Fibroblast of the aortic adventitia (primary cell): Measurements from ENCODE around the gene PEF1. TPM values are rescaled to one million over a fixed set of nuclear protein-coding genes. Genes with fewer than 3 reads are reported as not detected.
A peak's percentile ranks its signal among the peaks of the same experiment; 100 is the strongest.

Experiments used
- DNase-seq: peaks from one replicate; pipeline ENCODE4 v3.0.0-alpha.2; 2010; ENCODE audit warnings: low read depth
- H3K4me3 ChIP-seq: 2 replicates; pipeline ENCODE4 v1.5.1; 2011; ENCODE audit warnings: low read depth, mild to moderate bottlenecking, control low read depth, low read length, moderate library complexity
- total RNA-seq: library from RNA; depleted of rRNA; stranded (reverse); fragments of >200 nt; gene quantifications from 2 replicates; pipeline ENCODE4 v1.2.3, GENCODE V29; 2012; ENCODE audit warnings: low replicate concordance
- TF ChIP-seq, protein P1 (sequence below): IDR thresholded peaks from 2 replicates; pipeline ENCODE4 v1.5.1; 2011; ENCODE audit warnings: mild to moderate bottlenecking, low read length, control low read depth, inconsistent platforms; ENCODE audit not compliant: insufficient read depth

PEF1 gene
- total RNA-seq, 1 donor: 59.8 TPM

DNA sequence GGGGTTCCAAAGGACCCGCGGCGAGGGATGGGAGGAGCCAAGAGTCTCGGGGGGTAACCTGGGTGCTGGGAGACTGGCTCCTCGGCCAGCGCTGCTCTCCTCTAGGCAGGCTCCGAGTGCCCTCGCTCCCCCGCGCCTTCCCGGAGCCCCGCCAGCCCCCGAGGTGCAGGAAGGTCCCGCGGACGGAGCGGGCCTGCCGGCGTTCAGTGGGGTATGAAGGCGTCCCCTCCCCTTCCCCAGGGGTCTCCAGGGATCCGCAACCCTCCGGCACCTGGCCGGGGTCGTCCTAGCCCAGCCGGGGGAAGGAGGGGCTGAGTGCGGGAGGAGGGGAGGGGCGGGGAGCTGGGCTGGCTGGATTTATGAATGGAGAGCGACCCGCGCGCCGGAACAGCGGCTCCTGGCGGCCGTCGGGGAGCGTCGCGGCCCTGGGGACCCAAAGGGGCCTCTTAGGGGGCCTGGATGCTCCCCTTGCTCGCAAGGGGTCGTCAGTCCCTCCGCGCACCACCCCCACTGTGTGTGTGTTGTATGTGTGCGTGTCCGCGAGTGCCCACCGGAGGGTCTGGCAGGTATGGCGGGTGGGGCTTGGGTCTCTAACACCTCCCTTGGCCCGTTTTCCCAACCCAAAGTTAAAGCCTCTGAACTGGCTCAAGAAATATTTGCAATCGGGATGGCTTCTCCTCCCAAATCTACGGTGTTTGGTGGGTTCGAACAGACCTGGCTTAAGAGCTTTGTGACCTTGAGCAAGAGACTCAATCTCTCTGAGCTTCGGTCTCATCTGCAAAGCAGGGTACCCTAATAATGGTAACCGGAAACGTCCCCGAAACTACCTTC is 26.5 kb downstream of the PEF1 start:
- TF ChIP-seq, protein P1, sequence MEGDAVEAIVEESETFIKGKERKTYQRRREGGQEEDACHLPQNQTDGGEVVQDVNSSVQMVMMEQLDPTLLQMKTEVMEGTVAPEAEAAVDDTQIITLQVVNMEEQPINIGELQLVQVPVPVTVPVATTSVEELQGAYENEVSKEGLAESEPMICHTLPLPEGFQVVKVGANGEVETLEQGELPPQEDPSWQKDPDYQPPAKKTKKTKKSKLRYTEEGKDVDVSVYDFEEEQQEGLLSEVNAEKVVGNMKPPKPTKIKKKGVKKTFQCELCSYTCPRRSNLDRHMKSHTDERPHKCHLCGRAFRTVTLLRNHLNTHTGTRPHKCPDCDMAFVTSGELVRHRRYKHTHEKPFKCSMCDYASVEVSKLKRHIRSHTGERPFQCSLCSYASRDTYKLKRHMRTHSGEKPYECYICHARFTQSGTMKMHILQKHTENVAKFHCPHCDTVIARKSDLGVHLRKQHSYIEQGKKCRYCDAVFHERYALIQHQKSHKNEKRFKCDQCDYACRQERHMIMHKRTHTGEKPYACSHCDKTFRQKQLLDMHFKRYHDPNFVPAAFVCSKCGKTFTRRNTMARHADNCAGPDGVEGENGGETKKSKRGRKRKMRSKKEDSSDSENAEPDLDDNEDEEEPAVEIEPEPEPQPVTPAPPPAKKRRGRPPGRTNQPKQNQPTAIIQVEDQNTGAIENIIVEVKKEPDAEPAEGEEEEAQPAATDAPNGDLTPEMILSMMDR: peak; percentile 83
- peak overlapping the region; percentile 61 for H3K4me3 ChIP-seq
- DNase-seq: peak; percentile 22

DNA sequence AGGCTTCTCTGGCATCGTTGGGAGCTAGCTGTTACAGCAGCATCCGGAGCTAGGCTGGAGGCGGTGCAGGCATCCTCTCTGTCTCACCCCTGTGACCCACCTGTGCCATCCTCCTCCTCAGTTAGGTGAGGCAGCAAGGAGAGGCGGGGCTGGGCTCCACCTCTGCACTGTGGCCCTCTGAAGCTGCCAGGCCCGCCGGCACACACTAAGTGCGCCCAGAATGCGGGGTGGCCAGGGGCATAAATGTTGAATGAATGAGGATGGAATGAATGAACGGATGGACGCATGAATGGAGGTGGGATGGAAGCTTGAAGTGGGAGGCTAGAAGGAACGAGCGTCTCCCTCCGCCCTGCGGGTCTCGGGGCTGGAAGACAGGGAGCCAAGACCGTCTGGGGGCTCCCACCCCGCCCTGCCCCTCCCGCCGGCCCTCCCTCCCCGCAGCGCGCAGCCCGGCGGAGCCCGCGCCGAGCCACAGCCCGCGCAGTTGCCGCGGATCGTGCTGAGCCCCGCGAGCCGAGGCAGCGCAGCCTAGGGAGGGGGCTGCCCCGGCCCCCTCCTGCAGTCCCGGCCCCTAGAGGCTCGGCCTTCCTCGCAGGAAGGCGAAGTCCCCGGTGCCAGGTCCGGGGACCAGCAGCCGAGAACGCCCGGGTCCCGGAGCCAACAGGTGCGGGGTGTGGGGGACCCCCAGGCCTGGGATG is 27.3 kb downstream of the PEF1 start, which contains the start of gene HCRTR1:
Gene HCRTR1 (plus strand): TSS at position 472 of the 698 bp plus-strand sequence. CDS start 1,504 bp downstream, outside the sequence.
- TF ChIP-seq, protein P1: no peak
- no peak for DNase-seq
- peak within 1 kb of the TSS; percentile 61 for H3K4me3 ChIP-seq

DNA sequence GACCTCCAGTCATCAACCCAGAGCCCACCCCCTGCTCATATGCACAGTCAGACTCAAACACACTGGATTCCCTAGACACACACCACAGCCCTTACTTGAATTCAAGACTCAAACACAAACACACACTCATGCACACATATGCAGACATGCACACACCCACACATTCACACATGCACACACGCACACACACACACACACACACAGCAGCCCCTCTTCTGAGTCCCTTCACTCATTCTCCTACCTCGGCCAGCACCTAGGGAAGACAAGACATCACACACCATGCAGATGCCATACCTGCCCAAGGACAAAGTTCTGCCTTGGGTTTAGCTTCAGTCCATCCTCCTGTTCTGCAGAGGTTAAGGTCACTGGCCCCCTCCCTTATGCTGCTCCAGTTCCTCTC is 28.7 kb downstream of the PEF1 start:
- no peak for DNase-seq
- TF ChIP-seq, protein P1: no peak
- H3K4me3 ChIP-seq: no peak overlapping the region

DNA sequence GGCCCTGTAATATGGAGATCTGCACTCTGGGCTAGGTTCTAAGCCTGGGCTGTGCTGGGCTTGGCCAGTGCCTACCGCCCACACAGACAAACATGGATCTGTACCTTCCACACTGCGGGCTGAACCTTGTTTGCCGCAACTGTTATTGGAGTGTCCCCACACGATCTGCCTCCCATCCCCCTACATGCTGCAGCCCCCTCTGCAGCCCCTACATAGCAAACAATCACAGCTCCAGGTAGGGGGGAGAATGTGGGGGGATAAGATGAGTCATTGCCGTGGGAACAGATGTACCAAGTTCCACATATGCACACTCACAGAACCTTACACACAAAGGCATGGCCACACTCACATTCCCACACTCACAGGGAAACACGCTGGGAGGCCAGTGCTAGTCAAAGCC is 29.3 kb downstream of the PEF1 start:
- no peak overlapping the region for H3K4me3 ChIP-seq
- TF ChIP-seq, protein P1: no peak
- DNase-seq: no peak

DNA sequence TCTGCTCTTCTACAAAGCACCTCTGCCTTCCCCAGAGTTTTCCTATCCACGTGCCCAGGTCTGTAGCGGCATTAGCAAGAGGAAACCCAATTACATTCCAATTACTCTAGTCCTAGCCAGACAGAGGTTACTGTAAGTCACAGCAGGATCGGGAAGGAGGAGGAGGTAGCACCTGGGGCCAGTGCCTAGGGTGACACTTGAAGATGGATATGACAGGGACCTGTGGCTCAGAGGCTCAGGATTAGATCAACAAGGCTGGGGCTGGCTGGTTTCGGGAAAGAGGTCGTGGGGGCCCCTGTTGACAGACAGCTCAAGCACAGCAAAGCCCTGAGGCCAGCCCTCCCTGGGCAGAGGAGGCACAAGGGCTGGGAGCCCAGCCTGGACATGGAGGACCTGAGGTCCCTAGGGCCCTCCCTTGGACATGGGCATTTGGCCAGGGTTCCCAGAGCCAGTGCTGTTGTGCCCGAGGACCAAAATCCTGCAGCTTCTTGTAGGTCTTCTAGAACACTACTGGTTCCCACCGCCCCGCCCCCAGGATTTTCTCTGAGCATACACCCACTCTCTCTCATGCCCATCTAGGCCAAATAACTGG is 30.2 kb downstream of the PEF1 start:
- TF ChIP-seq, protein P1: no peak
- no peak for DNase-seq
- no peak overlapping the region for H3K4me3 ChIP-seq

DNA sequence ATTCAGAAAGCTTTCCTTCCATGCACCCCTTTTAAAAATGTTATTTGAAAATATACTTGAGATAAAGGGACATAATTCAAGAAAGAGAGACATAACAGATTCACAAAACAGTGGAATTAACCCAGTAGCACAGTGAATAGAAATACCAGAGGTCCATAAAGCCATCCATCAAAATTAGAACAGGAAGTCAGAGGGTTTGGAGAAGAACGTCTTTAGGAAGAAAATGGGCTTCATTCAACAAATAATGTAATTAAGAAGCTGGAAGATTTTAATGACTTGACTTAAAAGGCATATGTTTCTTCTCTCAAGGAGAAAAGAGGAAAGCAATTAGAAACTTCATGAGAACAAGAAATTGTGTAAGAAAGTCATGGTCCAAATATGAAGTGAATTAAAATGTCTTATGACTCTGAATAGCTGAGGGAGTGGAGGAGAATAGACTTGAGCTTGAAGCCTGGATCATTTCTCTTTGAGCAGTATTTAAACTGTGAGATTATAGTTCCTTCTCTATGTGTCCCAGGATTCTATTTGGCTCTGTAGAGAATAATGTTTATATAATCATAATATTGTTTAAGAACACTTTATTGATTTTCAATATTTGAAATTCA is 35.1 kb downstream of the PEF1 start:
- TF ChIP-seq, protein P1: no peak
- DNase-seq: no peak
- H3K4me3 ChIP-seq: no peak overlapping the region
